GM19467 (cell line): Measurements from ENCODE around the gene KIAA0753.

Source experiments
- ATAC-seq: cut with Tn5 transposase; IDR thresholded peaks from one replicate; pipeline ENCODE4 v1.9.1; 2021; ENCODE audit warnings: mild to moderate bottlenecking, moderate library complexity; ENCODE audit not compliant: unreplicated experiment

KIAA0753 gene

DNA sequence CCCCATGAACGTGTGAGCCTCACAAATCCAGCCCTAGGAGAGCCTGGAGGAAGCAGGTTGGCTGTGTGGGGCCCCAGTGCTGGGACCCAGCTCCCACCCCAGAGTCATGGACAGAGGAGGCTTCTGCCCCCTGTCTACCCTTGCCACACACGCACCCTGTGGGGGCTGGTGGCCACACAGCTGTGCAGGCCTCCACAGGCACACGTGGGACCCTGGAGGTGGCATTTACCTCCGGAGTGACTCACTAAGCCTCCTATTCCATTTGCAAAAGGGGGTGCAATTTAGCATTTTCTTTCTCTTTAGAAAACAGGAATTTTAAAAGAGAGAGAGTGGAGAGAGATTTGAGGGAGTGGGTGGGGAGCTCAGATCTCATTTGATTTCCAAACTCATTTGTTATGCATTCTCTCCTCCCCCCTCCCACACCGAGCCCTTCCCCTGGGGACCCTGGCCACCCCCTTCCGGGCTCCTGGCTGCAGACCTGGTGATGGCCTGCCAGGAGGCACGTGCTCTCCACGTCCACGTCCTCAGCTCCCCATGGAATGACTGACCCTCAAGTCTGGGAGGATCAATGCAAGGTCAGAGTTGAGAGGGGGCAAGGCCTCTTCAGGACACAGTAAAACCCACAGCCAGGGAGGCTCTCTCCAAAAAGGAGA, 91.0 kb downstream of the KIAA0753 start:
- no peak for ATAC-seq

DNA sequence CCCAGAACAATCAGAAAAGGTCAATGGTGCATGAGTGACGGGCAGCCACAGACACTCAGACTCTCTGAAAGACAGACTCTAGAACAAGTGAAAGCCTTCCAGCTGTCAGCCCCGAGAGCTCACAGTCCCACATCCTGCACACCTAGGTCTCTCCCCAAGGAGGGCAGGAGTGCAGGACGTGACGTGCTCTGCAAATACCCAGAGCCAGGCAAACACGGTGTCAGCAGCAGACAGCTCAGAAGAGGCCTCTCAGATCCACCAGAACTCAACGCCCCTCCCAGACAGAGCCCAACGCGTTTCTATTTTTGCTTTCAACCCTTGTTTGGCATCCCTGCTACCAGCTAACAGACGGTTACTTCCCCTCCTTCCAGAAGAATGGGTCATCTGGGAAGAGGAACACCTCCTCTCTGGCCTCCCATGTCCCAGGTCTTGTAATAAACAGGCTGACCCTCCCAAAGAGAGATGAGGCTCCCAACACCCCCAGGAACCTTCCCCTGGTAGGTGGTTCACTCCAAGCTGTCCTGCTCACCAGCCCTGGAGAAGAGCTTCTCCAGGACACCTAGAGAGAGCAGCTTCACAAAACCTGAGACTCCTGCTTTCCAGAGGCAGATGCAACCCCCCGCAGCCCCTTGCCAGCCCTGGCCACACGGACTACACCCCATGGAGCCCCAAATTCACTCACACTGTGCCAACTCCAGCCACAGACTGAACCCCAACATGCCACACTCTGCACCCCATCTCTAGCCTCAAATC, 91.8 kb downstream of the KIAA0753 start:
- no peak for ATAC-seq

DNA sequence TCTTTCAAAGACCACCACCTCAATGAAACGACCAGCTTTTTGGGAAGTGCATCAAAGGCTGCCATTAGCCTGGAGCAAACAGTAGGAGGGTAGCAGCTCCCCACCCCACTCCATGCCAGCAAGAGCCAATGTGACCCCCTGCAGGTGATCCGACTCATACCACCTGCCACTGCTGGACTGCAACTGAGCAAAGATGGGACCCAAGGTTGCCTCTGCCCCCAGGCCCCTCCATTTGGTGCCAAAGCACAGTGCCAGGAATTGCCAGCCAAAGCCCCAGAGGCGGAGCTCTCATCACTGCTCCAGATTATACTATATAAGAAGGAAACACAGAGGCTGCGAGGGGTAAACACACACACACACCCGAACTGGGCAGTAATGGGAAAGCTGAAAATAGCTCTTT, 92.5 kb downstream of the KIAA0753 start:
- ATAC-seq = no peak

DNA sequence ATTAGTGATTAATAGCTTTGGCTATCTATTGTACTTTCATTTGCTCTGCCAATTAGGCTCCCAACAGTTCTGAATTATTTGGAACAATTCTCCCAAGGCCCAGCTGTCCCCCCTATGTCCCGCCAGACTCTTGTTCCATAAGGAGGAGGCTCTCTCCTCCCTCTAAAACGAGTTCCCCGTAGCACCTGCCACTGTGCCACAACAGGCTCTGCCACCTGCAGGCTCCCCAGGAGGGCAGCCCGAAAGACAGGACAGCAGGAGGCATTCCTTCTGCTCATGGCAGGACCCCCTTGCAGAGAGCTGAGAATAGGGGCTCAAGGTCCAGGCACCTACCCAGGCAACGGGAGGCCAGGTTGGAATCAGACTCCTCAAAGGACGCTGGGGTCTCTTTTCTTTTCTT, 93.2 kb downstream of the KIAA0753 start:
- no peak for ATAC-seq

DNA sequence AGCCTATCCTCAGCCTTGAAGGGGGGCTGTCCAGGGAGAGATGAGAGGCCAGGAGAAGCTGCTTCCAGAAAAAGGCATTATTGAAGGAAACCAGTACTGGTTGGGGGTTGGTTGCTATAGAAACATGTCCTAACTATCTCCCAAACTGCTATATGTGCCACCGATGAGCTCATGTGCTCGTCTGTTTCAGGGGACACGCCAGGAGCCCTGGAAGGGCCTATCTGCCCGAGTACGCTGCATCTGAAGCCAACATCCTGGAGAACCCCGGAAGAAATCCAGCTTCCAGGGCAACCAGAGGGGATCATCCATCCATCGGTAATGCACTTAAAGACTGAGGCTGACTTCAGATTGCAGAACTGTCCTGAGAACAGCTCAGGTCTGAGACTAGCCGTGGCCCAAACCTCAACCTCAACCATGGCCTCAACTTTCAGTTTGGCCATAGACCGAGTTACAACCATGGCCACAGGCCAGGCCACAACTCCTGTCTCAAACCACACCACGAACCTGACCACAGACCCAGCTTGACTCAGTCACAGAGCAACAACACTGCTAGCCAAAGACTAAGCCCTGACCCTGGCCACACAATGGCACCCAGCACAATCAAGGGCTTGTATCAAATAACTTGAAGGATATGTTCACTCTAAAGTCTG, 94.3 kb downstream of the KIAA0753 start:
- ATAC-seq = no peak

DNA sequence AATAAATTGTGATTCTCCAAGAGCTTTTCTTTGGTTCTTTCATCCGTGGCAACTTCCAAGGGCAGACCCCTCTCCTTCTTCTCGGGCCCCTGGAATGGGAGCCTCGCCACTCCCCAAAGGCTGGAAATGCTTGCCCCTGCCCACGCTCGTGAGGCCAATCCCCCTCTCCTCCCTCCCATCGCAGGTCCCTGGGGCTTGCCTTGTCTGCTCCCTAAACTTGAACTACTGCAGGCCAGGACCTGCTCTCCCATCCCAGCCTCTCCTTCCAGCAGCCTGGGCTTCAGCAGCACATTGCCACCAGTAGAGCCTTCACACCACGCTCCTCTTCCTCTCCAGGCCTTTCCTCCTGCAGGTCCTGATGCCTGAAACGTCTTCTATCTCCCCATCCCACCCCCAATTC, 95.2 kb downstream of the KIAA0753 start:
- no peak for ATAC-seq

DNA sequence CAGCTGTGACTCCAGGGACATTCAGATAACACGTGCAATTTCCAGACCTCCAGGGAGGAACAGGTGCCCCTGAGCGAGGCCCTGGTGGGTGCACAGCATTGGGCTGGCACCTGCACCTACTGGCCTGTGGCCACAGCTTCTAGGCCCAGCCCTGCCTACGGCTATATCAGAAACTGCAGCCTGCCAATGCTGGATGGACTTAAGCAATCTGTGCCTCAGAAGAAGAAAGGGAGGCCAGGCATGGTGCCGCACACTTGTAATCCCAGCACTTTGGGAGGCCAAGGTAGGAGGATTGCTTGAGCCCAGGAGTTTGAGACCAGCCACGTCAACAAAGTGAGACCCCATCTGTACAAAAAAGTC, 96.5 kb downstream of the KIAA0753 start:
- ATAC-seq = no peak

DNA sequence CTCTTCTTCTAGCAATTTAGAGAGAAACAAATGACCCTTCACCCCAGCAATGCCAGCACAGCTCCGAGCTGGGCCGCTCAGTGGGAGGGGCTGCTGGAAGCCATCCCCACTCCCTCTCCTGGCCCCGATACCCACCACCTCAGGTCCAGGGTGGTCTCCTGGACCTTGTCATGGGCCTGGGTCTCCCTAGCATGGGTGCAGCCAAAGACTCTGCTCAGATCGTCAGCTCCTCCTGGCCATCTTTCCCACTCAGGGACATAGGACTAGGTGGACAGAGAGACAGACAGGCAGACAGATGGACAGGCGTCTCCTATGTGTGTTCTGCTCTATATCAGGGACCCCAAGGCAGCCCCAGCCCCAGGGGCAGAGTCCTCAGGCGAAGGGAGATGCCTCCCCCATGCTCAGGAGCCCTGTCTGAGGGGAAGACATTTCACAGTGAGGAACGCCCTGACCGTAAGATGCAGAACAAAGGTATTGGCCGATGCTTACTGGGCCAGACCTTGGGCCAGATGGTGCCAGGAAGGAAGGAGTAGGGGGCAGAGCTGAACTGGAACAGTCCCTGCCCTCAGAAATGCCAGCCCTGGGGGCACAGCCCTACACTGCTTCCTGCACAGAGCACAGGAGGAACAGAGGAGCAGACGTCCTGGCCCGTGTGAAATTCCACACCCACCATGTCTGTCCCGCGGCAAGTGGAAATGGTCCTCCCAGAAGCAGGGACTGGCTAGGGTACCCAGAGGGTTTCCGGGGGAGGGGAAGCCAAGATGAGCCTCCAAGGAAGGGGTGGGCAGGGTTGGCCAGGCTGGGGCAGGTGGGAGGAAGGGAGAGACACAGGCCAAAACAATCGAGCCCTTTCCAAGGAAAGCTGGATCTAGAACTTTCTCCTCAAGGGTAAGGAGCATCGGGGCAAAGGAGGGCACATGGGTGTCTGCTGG, 97.2 kb downstream of the KIAA0753 start:
- no peak for ATAC-seq

DNA sequence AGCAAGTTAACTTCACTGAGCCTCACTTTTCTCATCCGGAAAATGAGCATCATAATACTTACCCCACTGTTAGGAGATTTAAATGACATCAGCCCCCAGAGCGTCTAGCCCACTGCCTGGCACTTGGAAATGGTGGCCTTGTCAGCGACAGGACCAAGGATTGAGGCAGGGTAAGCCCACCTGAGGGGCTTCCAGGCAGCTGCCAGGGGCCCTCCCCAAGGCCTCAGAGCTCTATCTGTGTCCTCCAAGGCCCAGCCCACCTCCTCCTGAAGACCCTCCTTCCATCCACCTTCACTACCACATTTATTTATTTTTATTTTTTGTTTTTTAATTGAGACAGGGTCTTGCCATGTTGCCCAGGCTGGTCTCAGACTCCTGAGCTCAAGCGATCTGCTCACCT, 97.9 kb downstream of the KIAA0753 start:
- no peak for ATAC-seq

DNA sequence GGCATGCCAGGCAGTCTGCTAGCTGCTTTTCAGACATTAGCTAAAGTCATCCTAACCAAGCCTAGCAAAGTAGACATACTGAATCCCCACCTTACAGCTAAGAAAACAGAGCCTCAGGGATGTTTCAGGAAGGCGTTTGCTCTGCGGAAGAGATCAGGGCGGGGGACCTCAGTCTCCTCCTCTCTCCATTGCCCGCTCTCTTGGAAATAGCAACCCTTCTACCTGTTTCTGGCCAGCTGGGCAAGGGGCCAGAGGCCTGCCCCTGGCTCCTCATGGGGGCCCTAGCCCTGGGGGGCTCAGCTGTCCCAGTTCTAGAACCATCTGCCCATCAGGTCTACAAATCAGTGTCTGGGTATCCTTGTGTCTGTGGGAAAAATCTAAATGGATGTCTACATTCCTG, 98.6 kb downstream of the KIAA0753 start:
- no peak for ATAC-seq

DNA sequence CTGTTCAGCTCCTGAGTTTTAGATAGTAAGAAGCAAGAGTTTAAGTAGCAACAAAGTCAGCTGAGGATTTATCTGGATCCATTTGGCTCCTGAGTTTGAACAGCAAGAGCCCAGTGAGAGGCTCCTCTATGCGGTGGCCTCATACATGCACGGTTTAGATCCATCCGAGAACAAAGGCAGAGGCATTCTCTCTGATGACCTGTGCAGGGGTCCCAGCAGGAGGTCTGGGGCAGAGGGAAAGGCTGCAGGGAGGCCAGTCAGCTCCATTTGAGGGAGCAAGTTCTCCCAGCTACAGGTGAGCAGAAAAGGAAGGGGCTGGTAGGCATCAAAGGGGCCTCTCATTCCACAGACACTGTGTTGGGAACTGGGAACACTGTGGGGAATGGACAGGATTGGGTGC, 100.6 kb downstream of the KIAA0753 start:
- no peak for ATAC-seq

DNA sequence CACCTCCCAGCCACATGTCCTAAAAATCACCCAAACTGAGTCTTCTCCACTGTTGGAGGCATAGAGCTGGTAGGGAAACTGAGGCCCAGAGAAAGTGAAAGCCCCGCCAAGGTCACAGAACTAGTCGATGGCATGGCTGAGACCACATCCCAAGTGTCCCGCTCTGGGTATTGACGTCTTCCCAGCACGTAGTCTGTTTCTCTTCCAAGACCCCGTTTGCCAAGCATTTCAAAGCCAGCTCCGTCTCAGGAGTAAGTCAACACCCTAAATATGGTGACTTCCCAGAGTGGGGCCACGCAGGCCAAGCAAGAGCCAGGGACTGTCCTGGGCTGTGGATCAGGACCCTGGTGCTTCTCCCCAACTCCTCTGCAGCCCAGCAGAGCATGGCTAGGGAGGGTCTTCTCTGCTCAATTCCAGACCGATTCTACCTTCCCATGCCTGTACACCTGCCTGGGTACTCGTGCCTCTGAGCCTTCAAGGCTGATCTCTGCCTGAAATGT, 103.9 kb downstream of the KIAA0753 start:
- ATAC-seq = no peak

DNA sequence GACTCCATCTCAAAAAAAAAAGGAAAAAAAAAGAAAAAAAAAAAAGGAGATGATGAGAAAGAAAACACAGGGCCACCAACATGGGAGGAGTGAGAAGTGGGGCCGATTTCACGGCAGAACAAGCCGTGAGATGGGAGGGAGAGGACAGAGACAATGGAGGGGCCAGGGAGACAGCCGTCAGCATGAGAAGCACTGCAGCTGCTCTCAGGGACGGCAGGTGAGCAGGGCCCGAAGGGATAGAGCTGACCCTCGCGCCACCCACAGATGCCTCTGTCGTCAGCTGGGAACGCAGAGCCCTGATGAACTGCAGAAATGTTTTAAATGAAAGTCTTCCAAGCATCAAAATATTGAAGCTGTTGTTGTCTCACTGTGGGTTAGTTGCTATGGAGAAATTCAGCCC, 104.5 kb downstream of the KIAA0753 start:
- no peak for ATAC-seq

DNA sequence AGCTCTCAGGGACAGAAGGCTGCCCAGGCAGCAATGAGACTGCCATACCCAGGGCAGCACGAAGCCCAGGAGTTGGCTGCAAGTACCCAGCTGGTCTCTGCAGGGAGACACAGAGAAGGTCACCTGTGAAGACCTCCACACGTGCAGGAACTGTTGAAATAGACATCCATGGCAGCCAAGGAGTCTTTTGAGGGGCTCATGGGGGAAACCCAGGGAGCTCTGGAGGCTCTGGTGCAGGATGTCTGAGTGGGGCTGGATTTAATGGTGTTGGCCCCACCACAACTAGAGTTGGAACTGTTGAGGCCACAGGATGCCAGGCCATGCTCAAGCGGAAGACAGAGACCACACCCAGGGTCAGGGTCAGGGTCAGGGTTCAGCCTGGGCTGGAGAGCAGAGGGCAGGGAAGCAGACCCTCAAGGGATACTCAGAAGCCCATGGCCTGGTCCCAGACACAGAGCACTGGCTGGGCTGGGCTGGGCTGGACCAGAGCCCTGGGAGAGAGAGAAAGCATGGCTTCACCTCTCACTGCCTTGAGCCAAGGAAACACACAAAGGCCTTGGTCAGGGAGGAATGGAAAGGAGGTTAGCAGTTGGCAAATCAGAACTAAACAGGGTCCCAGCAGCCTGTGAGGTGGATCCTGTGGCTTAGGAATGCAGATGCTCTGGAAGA, 105.5 kb downstream of the KIAA0753 start:
- no peak for ATAC-seq

DNA sequence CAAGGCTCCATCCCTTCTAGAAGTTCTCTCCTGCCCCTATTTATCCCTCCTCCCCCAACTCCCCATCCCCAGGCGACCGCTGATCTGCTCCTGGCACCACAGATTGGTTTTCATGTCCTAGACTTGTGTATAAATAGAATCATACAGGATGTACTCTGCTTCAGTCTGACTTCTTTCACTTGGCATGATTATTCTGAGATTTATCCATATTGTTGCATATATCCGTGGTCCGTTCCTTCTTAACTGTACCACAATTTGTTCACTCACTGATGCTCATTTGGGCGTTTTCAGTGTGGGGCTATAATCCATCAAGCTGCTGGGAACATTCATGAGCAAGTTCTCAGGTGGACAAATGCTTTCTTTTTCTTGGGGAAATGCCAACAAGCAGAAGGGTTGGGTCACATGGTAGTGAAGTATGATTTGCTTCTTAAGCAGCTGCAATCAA, 108.0 kb downstream of the KIAA0753 start:
- ATAC-seq = no peak

DNA sequence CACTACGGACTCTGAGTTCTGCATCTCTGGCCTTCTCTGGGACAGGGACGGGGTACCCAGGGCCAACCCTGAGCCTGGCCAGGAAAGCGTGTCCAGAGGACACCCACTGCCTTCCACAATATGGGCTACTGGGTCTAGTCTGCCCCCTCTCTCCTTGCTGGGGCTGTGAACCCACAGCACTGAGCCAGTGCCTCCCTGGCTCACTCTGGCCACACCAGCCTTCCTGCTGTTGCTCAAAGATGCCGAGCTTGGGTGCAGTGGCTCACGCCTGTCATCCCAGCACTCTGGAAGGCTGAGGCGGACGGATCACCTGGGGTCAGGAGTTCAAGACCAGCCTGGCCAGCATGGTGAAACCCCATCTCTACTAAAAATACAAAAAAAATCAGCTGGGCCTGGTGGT, 108.9 kb downstream of the KIAA0753 start:
- no peak for ATAC-seq

DNA sequence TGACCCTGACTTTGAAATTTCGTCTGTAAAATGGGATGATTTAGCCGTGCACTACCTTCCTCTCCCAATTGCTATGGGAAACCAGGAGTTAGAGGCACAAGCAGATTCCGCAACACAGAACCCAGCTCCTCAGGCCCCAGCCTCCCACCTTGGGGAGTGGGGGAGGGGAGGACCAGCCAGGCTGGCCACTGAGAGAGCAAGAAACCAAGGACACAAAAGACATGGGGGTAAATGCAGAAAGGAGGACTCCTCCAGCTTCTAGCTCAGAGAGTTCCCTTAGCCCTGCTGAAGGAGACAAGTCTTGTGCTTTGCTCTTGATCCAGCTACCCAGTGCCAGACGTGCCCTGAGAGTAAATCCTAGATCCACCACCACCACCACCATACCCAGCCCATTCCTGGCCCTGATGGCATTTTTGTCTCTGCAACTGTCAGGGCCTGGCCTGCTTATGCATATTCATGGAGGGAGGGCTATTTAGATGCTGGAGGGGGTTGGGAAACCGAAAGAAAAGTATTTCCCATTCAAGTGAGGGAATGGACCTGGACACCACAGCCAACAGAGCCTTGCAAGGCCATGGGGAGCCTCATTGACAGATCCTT, 110.1 kb downstream of the KIAA0753 start:
- ATAC-seq = no peak

DNA sequence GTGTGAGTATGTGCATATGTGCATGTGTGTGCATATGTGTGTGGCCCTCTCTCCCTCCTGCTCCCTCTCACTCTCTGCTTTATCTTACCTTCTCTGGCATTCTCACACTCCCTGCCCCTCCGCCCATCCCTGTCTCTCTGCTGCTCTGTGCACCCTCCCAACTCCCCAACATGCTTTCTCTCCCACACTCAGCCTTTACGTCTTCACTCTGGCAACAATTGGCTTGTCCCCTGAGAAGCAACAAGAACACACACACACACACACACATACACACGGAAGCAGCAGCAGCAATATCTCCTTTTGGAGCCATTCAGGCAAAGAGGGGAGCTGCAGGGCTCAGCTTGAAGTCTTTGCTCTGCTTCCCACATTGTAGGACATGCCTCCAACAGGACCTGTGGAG, 112.0 kb downstream of the KIAA0753 start:
- ATAC-seq = no peak
